Stimulated activated CD4-positive, alpha-beta T cell treated with anti-CD3 and anti-CD28 coated beads, Interleukin-12 subunit alpha, Interleukin-12 subunit beta, amount 100 ng/mL, for 48 hours (primary cell): ENCODE measurements around the gene CD34.

Source experiments
- DNase-seq, 3 donors: peaks; one replicate each; pipeline ENCODE4 v3.0.0-alpha.2; 2020; ENCODE audit warnings: low read depth in 2 of 3, low spot score in 1 of 3

Gene CD34

DNA sequence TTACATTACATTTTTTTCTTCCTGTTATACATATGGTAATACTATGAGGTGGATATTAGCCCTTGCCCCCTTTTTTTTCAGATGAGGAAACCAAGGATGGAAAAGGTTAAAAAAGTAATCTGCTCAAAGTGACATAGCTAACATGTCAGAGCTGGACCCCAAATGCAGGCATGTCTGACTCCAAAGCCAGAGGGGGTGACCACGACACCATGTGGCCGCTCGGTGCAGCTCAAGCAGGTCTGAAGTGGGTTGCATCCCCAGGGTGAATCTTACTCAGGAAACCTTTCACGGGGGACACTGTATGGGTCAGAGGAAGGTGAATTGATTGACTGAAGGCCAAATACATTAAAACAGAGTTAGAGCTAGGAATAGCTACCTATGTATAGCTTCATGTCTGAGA lies 34.8 kb downstream of the CD34 start:
- no peak for DNase-seq

DNA sequence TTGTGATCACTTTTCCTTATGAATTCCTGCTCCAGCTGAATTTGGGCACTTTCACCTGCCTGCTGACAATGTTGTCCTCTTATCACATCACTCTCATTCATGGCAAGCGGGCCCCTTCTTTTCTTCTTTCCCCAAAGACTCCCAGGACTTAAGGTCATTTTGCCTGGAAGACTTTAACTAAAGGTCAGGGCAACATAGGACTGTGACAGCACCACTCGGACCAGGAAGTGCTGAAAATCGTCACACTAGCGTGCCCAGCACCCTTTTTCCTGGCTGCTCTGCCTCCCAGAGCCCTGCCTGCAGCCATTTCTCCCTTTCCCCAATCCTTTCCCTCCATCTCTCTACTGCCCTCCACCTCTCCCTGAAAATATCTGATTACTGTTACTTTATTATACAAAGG lies 35.4 kb downstream of the CD34 start:
- no peak for DNase-seq

GRCh38 chr1:207873055-207873890 lies 37.7 kb downstream of the CD34 start:
- peak in 1 of 3 donors; percentile 30 for DNase-seq

DNA sequence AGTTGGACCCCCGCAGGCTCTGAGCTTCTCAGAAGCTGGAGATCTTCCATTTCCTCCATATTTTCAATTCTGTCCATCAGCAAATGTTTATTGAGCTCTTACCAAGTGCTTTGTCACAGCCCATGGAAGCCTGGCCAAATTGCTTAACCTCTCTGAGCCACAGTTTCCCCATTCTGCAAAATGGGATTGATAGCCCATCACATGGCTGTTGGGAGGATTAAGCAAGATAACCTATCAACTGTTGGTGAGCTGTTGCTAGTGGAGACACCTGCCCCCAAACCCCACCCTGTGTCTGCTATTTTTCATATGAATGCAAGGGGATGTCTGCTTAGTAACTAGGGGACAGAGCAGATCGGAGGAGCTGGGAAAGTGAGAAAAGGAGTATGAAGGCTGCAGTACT lies 38.3 kb downstream of the CD34 start:
- DNase-seq, result no peak

- no peak for DNase-seq
These were observed 39.7 kb downstream of the CD34 start for GRCh38 chr1:207871117-207871649.

DNA sequence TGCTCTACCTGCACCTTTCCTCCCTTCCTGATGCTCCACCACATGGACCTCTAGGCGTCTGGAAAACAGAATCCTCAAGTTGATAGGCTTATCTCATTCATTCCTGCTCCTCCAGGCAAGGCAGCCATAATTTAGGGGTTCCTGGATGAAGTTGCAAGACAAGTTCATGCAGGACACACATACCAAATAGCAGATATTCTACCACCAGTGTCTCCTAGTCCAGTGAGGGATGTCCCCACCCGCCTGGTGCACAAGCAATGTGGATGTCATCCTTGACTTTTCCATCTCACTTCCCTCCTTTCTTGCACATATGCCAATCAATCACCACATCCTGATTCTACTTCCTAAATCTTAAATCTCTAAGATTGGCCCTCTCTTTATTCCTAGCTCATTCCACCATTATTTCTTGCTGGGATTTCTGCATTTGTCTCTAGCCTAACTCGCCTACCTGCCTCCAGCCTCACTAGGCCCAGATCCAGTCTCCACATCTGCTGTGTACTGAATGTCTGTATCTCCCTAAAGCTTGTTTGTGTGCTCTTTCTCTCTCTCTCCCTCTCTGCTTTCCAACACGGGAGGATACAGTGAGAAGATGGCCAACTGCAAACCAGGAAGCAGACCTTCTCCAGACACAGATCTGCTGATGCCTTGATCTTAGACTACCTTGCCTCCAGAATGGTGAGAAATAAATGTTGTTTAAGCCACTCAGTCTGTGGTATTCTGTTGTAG lies 40.5 kb downstream of the CD34 start:
- no peak for DNase-seq

DNA sequence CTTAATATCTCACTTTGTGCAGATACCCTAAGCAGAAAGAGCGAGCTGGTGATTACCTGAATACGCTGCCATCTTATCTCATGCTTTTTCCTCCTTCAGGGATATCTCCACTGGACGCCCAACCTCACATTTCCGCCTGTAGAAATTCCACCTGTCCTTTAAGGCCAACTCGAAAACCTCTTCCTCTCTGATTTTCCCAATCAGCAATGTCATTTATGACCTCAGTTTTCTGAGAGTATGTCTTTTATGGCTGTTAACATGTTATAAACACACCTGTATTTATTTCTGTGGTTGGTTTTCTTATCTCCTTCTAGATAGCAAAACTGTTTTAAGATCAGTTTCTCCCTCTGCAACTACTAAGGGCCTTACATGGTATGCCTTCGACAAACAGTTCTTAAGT lies 41.1 kb downstream of the CD34 start:
- no peak for DNase-seq

DNA sequence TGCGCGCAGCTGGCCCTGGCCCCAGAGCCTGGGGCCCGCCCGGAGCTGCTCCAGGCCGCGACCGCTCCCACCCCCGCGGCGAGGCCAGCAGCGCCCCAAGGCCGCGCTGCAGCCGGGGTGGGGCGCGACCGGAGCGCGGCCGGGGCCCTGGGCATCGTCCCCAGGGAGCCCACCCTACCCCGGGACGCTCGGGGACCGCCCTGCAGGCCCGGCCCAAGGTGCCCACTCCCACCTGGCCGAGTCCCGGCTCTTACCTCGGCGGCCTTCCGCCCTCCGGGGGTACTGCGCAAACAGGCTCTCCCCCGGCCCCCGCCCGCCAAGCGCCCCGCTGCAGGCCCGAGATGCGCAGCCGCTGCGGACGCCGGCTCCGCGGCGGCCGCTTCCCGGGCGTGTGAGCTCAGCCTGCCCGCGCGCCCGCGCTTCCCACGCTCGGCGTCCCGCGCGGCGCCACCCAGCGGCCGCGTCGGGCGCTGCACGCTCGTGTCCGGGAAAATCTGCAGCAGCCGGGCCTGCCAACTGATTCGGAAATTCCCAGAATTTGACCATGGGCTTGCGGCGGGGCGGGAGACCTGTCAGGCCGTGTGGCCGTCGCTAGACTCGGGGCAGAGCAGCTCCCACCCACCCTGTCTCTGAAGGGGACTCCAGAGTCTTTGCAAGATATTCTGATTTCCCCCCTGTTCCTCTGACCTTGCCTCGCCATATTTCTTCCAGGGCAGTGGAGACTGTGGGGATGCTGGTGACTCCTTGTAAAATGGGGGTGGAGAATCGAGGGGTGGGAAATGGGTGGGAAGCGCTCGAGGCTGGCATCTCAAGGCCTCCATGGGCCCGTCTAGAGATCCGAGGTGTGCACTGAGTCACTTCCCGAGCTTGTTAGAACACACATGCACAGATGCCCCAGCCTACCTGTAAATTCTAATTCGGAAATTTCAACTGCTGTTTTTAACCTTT lies 41.9 kb downstream of the CD34 start:
- peak in 2 of 3 donors; percentile 42 to 63 for DNase-seq

- no peak for DNase-seq
These were observed 42.6 kb downstream of the CD34 start for GRCh38 chr1:207868251-207868773.

DNA sequence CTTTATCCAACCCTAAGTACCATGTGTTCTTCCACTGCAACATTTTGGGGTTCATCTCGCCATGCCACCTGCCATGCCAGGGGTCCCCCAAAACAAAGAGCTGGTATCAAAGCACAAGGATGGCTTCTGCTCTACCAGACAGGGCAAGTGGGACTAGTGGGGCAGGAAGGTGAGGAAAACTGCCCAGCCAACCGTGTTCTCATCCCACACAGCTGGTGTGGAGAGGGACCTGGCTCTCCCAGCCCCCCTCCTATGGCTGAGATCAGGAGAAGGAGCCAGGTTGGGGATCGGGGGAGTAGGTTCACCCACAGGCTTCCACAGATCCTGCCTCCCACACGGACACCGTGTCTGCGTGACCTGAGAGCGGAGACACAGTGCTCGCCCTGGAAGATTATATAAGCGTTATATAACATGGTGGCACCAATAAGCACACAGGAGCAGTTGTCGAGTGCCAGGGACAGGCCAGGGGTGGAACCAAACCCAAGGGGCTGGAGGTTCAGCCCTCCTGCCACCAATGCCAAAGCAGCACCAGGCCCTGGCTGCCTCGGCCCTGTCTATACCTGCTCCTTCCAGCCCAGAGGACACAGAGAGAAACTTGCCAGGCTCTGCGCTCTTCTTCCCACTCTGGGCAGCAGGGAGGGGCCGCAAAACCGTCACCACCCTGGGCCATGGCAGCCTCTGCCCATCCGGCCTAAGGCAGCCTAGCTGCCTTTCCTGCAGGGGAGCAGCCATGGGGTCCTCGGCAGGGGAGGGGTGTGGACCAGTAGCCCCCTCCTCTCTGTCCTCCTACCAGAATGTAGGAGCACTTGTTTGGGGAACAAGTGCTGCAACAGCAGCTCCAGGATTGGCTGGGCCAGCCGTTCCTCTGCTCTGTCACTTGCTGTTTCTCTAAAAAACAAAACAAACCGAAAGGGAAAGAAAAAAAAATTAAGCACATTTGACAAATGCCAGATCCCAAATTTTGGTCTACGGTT lies 43.5 kb downstream of the CD34 start:
- no peak for DNase-seq

- DNase-seq, result no peak
These were observed 44.3 kb downstream of the CD34 start for GRCh38 chr1:207866471-207867135.

DNA sequence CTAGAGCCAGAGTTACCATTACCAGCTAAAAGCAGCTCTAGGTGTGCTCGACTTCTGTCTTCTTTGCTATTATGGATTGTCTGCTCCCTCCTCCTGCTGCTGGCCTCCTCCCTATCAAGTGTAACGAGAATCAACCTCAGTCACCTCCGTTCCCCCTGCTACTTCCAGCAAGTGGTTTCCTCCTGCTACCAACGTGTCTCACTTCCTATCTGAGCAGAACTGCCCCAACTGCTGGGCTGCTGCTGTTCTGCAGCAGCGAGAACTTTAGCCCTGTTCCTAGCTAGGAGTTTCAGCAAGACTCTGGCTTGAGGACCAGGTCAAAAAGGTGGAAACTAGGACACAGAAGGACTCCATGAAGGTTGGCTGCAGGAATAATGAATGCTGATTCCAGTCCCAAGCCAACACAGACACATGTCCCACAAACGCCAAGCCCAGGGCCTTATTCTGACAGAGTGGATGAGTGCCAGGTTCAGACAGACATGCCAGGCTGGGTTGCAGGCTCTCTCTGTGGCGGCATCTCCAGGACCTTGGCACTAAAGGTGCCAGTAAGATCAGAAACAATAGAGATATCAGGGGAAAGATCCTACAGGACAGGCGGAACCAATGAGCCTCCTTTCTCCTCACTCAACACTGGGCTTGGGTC lies 46.9 kb downstream of the CD34 start:
- DNase-seq, result no peak

DNA sequence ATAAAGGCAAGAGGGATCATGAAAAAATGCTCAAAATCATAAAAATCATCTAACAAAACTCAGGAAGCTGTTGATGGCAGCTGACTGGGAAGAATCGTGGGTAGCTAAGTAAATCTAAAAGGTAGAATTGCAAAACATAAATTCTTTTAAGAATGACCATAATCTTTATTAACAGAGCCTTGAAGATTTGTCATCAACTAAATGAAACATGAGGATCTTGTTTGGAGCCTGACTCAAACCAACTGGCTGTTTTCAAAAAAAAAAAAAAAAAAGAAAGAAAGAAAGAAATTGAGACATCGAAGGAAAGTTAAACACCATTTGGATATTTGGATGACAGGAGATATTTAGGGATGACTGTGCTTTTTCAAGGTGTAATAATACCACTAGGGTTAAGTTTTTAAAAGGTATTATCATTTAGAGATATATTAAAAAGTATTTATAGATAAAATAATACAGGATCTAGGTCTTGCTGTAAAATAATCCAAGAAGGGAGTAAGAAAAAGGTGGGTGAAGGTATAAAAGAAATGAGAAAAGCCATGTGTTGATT lies 48.6 kb downstream of the CD34 start:
- DNase-seq, result no peak

DNA sequence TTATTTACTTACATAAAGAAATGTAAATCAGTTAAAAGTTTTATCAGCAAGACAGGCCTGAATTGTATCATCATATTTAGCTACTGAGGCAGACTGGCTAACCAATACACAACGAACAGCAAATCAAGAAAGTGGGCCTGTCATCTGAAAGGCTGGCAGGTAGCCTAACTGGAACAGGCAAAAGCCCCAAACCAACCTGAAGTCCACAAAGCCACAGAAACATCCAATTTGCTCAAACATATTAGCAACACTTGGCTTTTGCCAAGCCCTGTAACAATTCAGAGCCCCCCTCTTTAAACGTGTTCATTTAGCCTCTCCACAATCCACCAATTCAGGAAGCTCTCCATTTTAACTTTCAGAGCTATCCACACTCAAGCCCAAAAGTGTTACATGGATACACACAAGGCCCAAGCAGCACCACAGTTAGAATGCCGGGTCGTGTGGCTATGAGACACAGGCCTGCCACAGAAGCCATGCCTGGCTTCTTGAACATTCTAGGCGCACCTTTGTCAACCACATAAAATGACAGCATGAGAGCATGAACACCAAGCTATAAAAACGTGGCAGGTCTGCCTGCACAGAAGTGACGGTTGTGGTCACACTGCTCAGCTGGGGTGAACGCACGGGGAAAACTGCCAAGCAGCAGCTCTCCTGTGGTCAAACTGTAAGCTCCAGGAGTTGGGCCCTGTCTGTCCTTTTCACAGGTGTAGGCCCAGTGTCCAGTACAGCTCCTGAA lies 49.3 kb downstream of the CD34 start:
- DNase-seq, result no peak

DNA sequence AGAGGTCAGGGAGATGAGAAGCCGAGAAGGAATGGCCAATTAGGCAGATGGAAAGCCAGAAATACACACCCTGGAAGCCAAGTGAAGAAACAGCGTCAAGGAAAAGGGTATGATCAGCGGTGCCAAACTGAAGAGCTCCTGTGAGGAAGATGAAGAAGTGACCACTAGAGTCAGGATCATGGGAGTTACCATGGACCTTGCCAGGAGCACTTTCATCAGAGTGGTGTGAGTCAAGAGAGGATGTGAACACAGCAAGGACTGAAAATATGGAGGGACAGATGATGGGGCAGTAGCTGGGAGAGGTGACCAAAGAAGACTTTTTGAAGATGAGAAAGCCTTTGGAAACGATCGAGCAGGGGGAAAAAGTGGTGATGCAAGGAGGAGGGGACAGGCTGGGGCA lies 50.4 kb downstream of the CD34 start:
- no peak for DNase-seq

DNA sequence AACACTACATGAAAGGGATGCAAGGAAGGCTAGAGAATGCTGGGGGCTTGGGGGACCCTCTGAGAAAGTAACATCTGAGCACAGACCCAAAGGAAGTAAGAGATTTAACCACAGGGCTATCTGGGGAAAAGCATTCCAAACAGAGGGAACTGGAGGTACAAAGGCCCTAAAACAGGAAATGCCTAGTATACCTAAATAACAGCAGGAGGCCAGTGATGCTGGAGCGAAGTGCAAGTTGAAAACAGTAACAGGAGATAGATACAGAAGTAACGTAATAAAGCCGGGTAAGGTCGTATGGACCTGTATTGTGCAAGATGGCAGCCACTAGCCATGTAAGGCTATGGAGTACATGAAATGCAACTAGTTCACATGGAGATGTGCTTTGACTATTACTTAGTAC lies 52.1 kb downstream of the CD34 start:
- DNase-seq, result no peak

DNA sequence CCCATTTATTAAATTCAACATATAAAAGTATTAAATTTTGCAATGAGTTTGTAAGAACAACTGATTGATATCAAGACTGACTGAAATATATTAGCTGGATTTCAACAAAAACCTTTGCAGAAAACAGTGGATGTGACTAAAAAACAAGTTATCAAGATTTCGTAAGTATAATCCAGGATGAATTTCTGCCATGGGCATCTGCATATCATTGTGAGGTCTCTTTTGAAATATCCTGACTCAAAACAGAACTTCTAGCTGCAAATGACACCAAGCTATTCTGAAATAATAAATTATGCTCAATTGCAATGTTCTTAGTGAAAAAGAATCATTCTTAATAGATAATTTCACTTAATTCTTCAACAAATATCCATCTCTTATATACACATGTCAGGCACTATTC lies 52.6 kb downstream of the CD34 start:
- no peak for DNase-seq

GRCh38 chr1:207857447-207857846 lies 53.5 kb downstream of the CD34 start:
- no peak for DNase-seq
